Measurements from ENCODE around the gene EPS8L3.

EPS8L3 gene

DNA sequence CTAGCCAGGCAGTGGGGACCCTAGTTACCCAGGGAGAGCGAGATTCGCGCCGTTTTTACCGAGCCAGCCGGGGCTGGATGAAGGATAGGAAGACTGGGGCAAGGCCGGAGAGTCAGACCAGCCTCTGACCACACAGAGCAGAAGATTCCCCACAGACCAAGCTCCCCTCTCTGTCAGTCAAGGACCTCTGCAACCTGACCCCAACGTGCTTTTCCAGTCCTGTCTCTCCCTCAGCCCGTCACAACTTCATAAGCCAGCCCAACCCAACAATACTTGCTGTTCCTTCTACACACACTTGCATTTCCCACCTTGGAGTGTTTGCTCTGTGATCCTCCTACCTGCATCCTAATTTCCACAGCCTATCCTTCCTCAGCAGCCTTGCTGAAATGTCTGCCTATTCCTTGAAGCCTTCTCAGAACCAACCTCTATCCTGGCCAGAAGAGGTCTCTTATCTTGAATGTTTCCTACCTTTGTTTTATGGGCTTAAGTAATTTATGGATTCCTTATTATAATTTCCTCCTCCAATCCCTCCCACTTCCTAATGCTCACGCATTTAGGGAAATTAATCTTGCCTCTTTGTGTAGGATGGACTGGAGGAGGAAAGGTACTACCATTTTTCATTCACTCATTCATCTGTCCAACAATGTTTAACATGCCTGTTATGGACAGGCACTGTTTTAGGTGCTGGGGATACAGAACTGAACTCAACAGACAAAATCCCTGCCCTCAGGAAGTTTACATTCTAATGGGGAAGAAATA is 22.9 kb downstream of the EPS8L3 start, which contains the start of gene GSTM3:
Gene GSTM3 (minus strand): TSS at position 424 of the 759 bp plus-strand sequence. CDS start 751 bp downstream, outside the sequence.
- Histone ChIP-seq H3K4me1 (ENCODE audit: insufficient read depth, low read length) (peaks cover 9% of the 10 kb centered on the region), H3K4me3 (ENCODE audit: low read length) (peak within 1 kb of the TSS; percentile 58), H2AFZ (ENCODE audit: low read depth, low read length) (peak within 1 kb of the TSS; percentile 70), H3K9me3 (ENCODE audit: low read length) (no peaks in the 10 kb centered on the region), H3K27me3 (ENCODE audit: insufficient read depth, low read length) (no peaks in the 10 kb centered on the region), H3K36me3 (ENCODE audit: insufficient read depth, low read length) (peaks cover 18% of the 10 kb centered on the region)

DNA sequence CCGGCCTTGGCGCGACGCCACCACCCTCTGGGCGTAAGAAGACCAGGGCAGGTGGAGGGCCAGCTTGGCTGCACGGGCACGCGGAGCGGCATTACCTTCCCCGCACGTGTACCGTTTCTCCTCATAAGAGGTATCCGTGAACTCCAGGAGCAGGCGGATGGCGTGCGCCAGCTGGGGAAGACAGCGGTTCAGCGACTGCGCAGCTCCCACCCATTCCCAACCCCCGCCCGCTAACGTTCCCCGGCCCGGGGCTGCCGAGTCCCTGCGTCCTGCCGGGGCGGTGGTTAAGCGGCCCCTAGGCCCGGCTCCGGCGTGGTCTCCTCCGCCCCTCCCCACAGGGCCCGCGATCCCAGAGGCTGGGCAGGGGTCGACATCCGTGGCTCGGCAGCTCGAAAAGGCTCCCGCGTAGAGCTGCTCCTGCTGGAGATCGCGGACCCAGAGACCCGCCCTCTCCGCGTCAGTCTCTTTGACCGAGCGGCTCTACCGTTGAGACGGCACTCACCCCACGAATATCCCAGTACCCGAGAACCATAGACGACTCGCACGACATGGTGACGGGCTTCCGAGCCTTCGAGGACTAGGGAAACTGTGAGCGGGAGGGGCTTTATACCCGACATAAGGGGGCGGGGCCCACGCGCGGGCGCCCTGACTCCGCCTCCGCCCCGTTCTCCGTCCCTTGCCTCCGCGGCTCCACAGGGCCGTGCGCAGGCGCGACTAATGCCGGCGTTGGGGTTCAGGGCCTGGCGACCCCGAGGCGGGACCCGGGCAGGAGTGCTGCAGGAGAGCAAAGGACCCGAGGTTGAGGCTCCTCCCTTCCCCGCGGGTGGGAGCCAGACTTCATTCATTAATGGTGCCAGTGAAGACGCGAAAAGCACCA is 23.7 kb downstream of the EPS8L3 start:
- peaks cover 19% of the 10 kb centered on the region for H3K36me3 ChIP-seq (ENCODE audit: insufficient read depth, low read length)
- no peaks in the 10 kb centered on the region for H3K27me3 ChIP-seq (ENCODE audit: insufficient read depth, low read length)
- H3K9me3 ChIP-seq (ENCODE audit: low read length): no peaks in the 10 kb centered on the region
- H2AFZ ChIP-seq (ENCODE audit: low read depth, low read length): peak overlapping the region; percentile 70
- peak overlapping the region; percentile 58 for H3K4me3 ChIP-seq (ENCODE audit: low read length)
- peaks cover 9% of the 10 kb centered on the region for H3K4me1 ChIP-seq (ENCODE audit: insufficient read depth, low read length)

DNA sequence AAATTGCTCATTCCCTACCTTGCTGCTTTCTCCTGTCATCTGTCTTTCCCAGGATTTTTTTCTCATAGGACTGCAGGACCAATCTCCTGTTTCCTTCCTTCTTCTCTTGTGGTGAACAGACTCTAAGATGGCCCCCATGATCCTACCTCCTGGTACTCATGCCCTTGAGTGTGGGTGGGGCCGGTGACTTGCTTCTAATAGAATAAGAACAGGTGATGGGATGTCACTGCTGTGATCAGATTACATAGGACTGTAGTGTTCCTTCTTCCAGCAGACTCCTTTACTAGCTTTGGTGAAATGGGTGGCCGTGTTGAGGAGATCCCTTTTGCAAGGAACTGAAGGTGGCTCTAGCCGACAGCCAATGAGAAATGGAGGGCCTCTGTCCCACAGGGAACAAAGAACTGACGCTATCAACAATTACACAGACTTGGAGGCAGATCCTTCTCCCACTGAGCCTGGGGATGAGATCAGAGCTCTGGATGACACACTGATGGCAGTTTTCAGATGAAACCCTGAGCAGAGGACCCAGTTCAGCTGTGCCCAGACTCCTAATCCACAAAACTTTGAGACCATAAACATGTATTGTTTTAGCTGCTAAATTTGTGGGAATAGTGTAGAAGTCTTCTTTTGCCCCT is 30.4 kb downstream of the EPS8L3 start:
- H2AFZ ChIP-seq (ENCODE audit: low read depth, low read length): no peak overlapping the region
- H3K4me3 ChIP-seq (ENCODE audit: low read length): no peak overlapping the region
- peaks cover 10% of the 10 kb centered on the region for H3K4me1 ChIP-seq (ENCODE audit: insufficient read depth, low read length)
- no peaks in the 10 kb centered on the region for H3K27me3 ChIP-seq (ENCODE audit: insufficient read depth, low read length)
- peaks cover 5% of the 10 kb centered on the region for H3K9me3 ChIP-seq (ENCODE audit: low read length)
- H3K36me3 ChIP-seq (ENCODE audit: insufficient read depth, low read length): peaks cover 19% of the 10 kb centered on the region

DNA sequence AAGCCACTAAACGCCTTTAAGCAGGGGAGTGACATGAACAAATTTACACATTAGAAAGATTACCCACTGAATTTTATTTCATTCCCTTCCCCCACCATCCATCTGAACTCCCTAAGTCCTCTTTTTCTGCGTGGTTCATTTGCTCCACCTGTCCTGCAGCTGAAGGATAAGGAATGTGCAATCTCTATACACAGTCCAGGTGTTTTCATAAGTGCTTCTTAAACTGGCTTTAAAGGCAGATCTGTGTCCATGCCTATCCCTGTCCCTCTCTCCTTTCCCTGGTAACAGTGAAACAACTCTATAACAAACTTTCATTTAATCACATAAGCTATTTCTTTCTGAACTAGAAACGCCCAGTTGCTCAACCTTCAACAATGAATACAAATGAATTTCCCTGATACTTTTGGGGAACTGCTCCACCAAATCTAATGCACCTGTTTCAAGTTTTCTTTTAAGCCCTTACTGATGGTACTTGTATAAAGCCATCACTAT is 31.3 kb downstream of the EPS8L3 start:
- no peaks in the 10 kb centered on the region for H3K27me3 ChIP-seq (ENCODE audit: insufficient read depth, low read length)
- H3K36me3 ChIP-seq (ENCODE audit: insufficient read depth, low read length): peaks cover 13% of the 10 kb centered on the region
- no peak overlapping the region for H3K4me3 ChIP-seq (ENCODE audit: low read length)
- peaks cover 10% of the 10 kb centered on the region for H3K4me1 ChIP-seq (ENCODE audit: insufficient read depth, low read length)
- H2AFZ ChIP-seq (ENCODE audit: low read depth, low read length): no peak overlapping the region
- peaks cover 5% of the 10 kb centered on the region for H3K9me3 ChIP-seq (ENCODE audit: low read length)

DNA sequence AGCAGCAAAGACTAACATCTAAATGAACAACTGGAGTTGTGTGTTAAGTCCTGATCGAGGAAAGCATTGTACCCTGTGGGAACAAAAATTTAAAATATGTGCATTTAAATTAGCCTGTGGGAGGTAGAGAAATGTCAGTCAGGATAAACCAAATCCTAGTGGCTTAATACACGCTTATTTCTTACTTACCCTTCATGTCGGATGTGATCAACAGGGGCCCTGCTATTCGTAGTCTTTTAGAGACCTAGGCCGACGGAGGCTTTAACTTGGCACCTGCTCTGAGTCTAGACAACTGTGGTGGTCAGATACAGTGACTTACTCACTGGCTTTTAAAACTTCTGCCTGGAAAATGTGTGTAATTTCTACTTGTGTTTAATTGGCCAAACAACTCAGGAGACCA is 33.1 kb downstream of the EPS8L3 start:
- H3K4me3 ChIP-seq (ENCODE audit: low read length): no peak overlapping the region
- no peak overlapping the region for H2AFZ ChIP-seq (ENCODE audit: low read depth, low read length)
- H3K36me3 ChIP-seq (ENCODE audit: insufficient read depth, low read length): no peaks in the 10 kb centered on the region
- H3K27me3 ChIP-seq (ENCODE audit: insufficient read depth, low read length): no peaks in the 10 kb centered on the region
- H3K9me3 ChIP-seq (ENCODE audit: low read length): peaks cover 5% of the 10 kb centered on the region
- peaks cover 10% of the 10 kb centered on the region for H3K4me1 ChIP-seq (ENCODE audit: insufficient read depth, low read length)

DNA sequence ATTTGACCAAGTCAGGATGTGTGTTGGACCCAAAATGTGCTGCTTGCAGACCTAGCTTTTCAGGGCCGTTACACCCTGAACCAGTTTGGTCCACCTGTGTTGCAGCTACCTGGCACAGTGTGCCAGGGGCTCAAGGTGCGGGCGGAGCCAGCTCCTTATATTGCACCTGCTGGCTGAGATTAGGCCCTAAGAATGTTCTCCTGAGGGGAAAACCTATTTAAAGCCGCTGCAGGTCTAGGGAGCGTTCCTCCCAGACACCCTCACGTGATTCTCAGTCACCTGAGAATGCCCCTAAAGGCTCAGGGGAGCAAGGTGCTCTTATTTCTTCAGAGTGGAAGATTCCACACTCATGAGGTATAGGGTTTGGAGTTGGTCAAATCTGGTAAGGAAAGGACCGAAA is 34.9 kb downstream of the EPS8L3 start:
- no peak overlapping the region for H3K4me3 ChIP-seq (ENCODE audit: low read length)
- no peaks in the 10 kb centered on the region for H3K27me3 ChIP-seq (ENCODE audit: insufficient read depth, low read length)
- H3K36me3 ChIP-seq (ENCODE audit: insufficient read depth, low read length): no peaks in the 10 kb centered on the region
- peaks cover 10% of the 10 kb centered on the region for H3K4me1 ChIP-seq (ENCODE audit: insufficient read depth, low read length)
- H2AFZ ChIP-seq (ENCODE audit: low read depth, low read length): no peak overlapping the region
- no peaks in the 10 kb centered on the region for H3K9me3 ChIP-seq (ENCODE audit: low read length)

DNA sequence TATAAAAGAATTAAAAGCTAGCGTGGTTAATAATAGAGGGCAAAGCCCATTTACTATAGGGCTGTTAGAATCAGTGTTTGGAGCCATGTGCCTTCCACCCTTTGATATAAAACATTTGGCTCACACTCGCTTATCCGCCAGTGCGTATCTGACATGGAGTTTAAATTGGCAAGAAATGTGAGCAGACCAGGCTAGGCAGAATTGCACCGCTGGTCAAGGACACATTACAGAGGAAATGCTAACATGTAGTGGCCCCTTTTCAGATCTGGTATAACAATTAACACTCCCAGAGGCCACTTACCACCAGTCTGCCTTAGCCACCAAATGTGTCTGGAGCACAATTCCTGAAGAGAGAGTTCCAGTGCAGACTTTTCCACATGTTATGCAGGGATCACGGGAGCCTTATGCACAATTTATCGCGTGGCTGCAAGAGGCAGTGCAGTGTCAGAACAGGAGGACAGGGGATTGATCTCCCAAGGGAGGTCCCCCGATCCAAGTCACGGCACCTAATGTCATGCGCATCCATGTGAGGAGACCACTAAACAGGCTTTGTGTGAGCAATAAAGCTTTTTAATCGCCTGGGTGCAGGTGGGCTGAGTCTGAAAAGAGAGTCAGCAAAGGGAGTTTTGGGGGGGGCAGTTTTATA is 36.9 kb downstream of the EPS8L3 start:
- H3K4me3 ChIP-seq (ENCODE audit: low read length): no peak overlapping the region
- H3K27me3 ChIP-seq (ENCODE audit: insufficient read depth, low read length): no peaks in the 10 kb centered on the region
- H3K4me1 ChIP-seq (ENCODE audit: insufficient read depth, low read length): peaks cover 10% of the 10 kb centered on the region
- H3K36me3 ChIP-seq (ENCODE audit: insufficient read depth, low read length): no peaks in the 10 kb centered on the region
- no peak overlapping the region for H2AFZ ChIP-seq (ENCODE audit: low read depth, low read length)
- H3K9me3 ChIP-seq (ENCODE audit: low read length): no peaks in the 10 kb centered on the region

DNA sequence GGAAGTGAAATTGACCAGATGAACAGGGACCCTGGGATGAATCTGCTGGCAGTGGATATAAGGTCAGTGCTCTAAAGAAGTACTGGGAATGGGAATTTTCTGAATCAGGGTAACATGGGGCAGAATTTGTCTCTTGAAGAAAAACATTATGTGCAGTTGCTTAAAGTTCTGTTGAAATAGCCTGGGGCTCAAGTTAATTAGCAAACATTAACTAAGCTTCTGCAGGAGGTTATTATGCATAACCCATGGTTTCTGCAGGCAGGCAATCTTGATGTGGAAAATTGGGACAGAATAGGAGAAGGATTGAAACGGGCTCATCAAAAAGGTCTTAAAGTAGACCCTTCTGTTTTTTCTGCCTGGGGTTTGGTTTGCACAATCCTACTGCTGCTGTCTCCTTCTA is 37.7 kb downstream of the EPS8L3 start:
- Histone ChIP-seq H3K9me3 (ENCODE audit: low read length) (no peaks in the 10 kb centered on the region), H2AFZ (ENCODE audit: low read depth, low read length) (no peak overlapping the region), H3K4me1 (ENCODE audit: insufficient read depth, low read length) (peaks cover 10% of the 10 kb centered on the region), H3K36me3 (ENCODE audit: insufficient read depth, low read length) (no peaks in the 10 kb centered on the region), H3K27me3 (ENCODE audit: insufficient read depth, low read length) (no peaks in the 10 kb centered on the region), H3K4me3 (ENCODE audit: low read length) (no peak overlapping the region)

DNA sequence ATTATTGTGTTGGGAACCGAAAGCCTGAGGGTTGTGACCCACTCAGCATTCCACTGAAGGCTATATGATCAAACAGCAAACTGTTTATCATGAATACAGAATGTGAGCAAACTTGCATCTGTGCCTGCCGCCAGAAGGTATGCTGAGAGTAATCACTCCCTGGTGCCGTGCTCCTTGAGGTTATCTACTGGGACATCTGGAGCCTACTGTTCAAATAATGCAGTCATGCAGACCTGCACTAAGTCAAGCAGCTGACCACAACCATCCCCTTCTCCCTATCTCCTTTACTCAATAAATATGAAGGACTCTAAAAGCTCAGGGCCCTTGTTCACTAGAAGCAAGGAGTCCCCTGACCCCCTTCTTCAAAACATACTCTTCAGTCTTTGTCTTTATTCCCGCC is 38.2 kb downstream of the EPS8L3 start:
- H3K27me3 ChIP-seq (ENCODE audit: insufficient read depth, low read length): no peaks in the 10 kb centered on the region
- no peaks in the 10 kb centered on the region for H3K9me3 ChIP-seq (ENCODE audit: low read length)
- no peaks in the 10 kb centered on the region for H3K36me3 ChIP-seq (ENCODE audit: insufficient read depth, low read length)
- H2AFZ ChIP-seq (ENCODE audit: low read depth, low read length): no peak overlapping the region
- peaks cover 5% of the 10 kb centered on the region for H3K4me1 ChIP-seq (ENCODE audit: insufficient read depth, low read length)
- no peak overlapping the region for H3K4me3 ChIP-seq (ENCODE audit: low read length)

DNA sequence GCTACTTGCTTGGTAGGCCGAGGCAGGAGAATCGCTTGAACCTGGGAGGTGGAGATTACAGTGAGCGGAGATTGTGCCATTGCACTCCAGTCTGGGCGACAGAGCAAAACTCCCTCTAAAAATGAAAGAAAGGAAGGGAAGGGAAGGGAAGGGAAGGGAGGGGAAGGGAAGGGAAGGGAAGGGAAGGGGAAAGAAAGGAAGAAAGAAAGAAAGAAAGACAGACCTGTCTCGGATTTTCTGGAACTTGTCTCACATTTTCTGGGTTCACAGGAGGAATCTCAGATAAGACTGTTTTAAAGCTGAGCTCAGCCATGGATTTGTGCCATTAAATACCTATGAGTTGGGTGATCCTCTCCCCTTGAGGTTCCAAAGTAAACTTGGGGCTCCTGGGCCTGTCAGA is 38.8 kb downstream of the EPS8L3 start:
- Histone ChIP-seq H3K27me3 (ENCODE audit: insufficient read depth, low read length) (no peaks in the 10 kb centered on the region), H2AFZ (ENCODE audit: low read depth, low read length) (no peak overlapping the region), H3K4me1 (ENCODE audit: insufficient read depth, low read length) (no peaks in the 10 kb centered on the region), H3K4me3 (ENCODE audit: low read length) (no peak overlapping the region), H3K36me3 (ENCODE audit: insufficient read depth, low read length) (no peaks in the 10 kb centered on the region), H3K9me3 (ENCODE audit: low read length) (no peaks in the 10 kb centered on the region)

DNA sequence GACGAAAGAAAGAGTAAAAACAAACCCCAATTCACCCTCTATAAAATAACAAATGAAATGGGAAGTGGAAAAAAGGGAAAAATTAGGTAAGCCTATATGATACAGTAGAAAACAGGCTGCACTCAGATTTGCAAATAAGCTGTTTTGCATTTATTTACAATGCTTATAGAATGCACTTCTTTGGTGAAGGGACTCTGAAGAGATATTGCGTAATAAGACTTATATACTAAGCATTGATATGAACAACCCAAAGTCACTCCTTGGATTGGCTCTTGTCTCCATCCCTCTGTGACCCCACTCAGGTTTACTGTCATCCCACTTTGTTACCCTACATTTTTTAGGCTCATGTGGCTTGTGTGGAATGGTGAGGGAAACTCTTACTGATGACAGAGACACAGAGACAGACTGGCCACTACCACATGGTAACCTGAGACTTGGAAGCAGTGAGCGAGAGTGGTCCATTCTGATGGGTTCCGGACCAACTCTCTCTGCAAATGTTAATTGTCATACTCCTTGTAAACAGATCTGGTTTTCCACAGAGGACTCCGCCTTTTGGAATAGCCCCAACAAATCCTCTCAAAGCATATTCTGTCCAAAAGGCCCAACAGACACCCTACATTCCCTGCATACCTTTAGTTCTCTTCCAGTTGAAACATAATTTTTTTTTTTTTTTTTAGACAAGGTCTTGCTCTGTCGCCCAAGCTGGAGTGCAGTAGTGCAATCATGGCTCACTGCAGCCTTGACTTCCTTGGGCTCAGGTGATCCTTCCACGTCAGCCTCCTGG is 40.6 kb downstream of the EPS8L3 start:
- no peak overlapping the region for H2AFZ ChIP-seq (ENCODE audit: low read depth, low read length)
- no peaks in the 10 kb centered on the region for H3K4me1 ChIP-seq (ENCODE audit: insufficient read depth, low read length)
- no peak overlapping the region for H3K4me3 ChIP-seq (ENCODE audit: low read length)
- H3K27me3 ChIP-seq (ENCODE audit: insufficient read depth, low read length): peaks cover 4% of the 10 kb centered on the region
- no peaks in the 10 kb centered on the region for H3K9me3 ChIP-seq (ENCODE audit: low read length)
- H3K36me3 ChIP-seq (ENCODE audit: insufficient read depth, low read length): no peaks in the 10 kb centered on the region

DNA sequence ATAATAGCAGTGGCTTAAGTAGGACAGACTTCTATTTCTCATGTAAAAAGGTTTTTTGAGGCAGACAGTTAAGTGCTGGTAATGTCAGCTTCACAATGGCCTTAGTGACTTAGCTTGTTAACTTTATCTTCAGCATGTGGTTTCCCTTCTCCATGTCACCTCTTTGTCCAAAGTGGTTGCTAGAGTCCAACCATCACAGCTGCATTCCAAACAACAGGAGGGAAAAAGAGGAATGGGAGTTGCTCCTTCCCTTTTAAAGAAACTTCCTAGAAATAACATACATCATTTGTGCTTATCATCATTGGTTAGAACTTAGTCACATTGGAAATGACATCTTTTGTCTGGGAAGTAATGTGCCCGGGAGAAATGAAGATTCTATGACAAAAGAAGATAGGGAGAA is 41.8 kb downstream of the EPS8L3 start:
- H3K4me3 ChIP-seq (ENCODE audit: low read length): no peak overlapping the region
- H3K9me3 ChIP-seq (ENCODE audit: low read length): no peaks in the 10 kb centered on the region
- peaks cover 9% of the 10 kb centered on the region for H3K27me3 ChIP-seq (ENCODE audit: insufficient read depth, low read length)
- H3K4me1 ChIP-seq (ENCODE audit: insufficient read depth, low read length): no peaks in the 10 kb centered on the region
- H2AFZ ChIP-seq (ENCODE audit: low read depth, low read length): no peak overlapping the region
- no peaks in the 10 kb centered on the region for H3K36me3 ChIP-seq (ENCODE audit: insufficient read depth, low read length)
